ENCODE results near the gene NAAA.
A peak's percentile ranks its signal among the peaks of the same experiment; 100 is the strongest.
"Not testable (repeated sequence)": the region's sequence is repeated elsewhere in the genome, so short reads cannot be mapped to it uniquely, and the experiment has no call there.

The NAAA gene

DNA sequence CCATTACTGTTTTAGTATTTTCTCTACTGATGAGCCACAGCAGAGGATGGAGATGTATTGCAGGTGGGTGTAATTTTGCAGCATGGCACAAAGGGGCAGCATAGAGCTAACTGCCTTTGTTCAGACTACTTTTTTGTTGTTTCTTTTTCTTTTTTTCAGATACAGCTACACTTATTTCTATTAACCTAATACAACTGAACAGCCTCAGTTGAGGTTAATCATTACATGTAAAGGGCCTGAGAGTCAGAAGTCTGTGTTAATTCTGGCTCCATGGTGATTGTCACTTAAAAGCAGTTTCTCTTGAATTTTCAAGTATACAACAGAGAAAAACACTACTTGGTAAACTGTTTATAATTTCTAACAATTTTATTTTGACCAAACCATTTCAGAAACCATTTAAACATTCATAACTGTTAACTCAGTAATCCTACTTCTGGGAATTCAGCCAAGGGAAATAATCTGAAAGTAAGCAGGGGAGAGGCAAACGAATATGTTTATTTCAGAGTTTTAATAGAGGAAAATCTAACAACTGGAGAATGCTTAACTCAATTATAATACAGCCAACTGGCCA lies 24.6 kb downstream of the NAAA start:
- peak; percentile 23 for DNase-seq

DNA sequence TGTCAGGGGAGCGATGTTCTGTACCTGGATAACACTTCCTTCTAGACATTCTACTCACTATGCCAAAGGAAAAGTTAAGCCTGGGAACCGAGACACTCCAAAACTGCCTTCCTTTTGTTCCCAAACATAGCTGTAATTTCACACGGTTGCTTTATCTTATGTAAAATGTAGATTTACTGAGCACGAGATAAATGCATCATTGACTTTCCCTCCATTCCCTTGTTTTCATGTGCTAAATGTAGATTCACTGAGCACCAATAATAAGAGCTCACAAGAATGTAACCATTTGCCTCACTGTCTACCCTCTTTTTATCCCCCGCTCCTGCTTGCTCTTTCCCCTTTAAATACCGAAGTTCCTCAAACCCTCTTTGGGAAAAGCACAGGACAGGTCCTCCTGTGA lies 27.8 kb downstream of the NAAA start:
- DNase-seq = no peak

DNA sequence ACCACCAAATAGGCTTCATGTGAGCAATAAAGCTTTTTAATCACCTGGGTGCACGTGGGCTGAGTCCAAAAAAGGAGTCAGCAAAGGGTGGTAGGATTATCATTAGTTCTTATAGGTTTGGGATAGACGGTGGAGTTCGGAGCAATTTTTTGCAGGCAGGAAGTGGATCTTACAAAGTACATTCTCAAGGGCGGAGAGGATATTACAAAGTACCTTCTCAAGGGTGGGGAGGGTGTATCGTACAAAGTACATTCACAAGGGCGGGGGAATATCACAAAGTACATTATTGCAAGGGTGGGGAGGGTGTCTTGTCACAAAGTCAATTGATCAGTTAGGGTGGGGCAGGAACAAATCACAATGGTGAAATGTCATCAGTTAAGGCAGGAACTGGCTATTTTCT lies 30.0 kb downstream of the NAAA start:
- DNase-seq = not testable (repeated sequence)

DNA sequence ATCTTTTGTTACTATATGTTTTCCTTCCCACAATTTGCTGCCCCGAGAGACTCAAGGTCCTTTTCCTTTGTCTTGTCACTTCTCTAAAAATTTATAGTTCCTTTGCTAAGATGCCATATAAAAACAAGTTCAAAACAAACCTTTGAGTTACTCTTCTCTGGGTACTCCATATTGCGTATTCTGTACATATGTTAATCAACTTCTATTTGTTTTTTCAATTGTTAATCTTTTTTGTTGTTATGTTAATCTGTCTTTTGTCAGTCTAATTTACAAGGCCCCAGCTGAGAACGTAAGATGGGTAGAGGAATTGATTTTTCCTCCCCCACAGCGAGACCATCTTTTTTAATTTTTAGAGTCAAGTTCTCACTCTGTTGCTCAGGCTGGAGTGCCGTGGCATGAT lies 31.4 kb downstream of the NAAA start:
- no peak for DNase-seq

DNA sequence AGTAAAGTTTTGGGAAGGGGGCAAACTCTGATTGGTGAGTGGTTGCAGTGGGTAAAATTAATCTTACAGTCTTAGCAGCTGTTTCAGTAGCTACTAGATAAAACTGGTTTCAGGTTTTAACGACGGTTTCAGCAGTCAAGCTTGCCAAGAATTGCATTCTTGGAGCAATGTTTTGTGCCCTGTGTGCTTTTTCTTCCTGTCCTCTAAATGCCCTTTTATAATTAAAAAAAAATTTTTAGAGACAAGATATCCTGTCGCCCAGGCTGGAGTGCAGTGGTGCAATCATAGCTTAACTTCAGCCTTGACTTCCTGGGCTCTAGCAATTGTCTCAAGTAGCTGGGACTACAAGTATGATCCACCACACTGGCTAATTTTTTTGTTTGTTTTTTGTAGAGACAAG lies 32.3 kb downstream of the NAAA start:
- no peak for DNase-seq

DNA sequence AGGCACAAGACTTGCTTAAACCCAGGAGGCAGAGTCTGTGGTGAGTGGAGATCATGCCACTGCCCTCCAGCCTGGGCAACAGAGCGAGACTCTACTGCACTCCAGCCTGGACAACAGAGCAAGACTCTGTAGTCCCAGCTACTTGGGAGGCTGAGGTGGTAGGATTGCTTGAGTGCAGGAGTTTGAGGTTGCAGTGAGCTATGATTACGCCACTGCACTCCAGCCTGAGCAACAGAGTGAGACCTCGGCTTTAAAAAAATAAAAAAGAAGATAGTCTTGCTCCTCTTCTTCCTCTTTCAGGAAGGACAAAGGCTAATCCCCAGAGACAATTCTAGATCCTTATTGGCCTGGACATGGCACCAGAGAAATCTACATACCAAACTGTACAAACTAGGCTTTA lies 32.8 kb downstream of the NAAA start:
- DNase-seq = no peak

DNA sequence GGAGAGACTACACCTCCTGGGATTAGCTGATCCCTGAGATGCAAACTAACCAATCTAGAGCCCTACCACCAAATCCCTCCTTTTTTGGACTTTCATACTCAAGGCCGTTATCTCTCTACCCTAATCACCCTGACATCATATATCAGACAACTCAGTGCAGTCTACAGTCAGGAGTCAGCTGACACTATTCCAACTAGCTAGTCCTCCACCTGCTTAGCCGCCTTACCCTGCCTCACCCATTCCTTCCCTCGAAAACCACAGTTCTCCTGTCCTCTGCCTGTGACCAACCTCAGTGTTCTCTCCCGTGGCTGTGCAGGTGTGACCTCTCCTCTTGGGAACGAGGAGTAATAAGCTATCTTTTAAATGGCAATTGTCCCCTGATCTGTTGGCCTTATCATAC lies 36.7 kb downstream of the NAAA start:
- no peak for DNase-seq

DNA sequence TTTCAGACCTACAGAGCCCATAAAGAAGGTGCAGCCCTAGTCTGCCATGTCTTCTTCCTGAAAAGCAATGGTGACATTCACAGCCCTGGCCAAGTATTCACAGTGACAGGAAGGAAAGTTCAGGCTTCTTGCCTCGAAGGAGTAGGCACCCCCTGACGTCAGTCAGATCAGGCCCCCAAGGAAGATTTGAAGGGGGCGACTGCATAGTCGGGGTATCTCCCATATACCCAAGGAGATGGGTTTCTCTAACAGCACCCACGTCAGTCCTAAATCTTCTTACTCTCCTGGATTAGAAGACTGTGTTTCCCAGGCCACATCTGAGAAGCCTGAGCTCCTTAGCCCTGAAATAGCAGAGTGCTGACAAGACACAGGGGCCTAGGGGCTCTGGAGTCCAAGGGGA lies 38.5 kb downstream of the NAAA start, which contains the start of gene PPEF2:
PPEF2 (minus strand) TSS at position 101 of the 400 bp plus-strand sequence. CDS start 6,127 bp downstream, outside the sequence.
- no peak for DNase-seq

DNA sequence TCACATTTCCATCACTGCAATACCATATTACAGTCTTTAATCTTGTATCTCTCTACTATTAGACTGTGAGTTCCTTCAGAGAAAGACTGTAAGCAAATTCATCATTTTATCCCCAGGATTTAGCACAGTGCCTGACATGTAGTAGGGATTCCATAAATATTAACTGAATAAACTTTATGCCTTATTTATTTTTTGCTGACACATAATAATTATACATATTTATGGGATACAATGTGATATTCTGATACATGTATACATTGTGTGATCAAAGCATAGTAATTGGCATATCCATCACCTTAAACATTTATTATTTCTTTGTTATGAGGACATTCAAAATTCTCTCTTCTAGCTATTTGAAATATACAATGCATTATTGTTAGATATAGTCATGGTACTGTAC lies 42.3 kb downstream of the NAAA start:
- DNase-seq = no peak

DNA sequence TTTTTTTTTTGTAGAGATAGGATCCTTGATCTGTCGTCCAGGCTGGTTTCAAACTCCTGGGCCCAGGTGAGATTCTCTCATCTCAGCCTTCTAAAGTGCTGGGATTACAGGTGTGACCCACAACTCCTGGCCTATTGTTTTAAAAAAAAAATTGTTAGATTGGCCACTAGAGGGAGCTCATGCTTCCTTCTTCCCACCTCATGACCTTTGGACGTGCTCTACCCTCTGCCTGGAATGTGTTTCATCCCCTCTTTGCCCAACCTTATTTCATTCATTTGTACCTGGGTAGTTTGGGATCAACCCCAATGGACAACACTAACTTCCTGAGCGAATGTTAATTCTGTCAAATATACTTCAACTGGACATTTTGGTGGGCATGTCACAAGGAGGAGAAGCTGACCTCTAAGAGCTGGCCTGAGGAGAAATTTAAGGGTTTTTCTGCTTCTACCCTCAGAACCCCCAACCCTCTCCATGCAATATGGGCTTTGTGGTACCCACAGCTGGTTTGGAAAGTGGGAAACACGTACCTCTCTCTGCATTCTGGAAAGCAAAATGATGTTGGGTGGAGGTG lies 45.0 kb downstream of the NAAA start:
- peak; percentile 12 for DNase-seq

DNA sequence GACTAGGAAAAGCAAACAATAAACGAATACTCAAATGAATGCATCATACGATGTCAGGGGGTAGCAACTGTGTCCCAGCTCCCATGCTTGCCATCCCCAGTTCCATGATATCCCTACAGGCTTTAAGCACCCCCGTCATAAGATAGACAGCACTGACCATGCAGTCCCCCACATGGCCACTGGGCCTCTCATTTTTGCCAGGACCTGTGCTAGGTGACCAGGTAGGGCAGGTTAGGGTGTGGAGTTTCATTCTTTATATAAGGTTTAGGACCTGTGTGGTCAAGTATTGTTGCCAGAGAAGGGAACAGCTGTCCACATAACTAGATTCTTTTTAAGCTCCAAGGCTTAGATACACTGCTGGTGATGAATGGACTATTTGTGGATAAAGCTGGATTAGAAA lies 48.3 kb downstream of the NAAA start:
- no peak for DNase-seq

DNA sequence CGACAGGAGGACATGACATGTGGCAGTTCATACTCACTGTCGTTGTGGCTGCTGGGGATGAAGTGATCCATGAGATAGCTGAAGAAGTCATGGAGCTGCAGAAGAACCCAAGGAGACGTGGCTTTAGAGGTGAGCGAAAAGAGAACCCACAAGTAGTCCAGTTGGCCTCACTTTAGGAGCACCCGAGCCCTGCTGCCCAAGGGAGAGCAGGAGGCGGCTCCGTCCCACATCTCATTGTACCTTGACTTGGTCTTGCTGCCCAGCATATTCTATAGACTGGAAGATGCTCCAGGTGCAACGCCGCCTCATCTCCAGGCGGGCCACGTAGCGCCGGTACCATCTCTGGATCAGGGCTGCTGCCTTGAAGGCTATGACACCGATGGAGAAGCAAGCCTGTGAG lies 49.2 kb downstream of the NAAA start:
- no peak for DNase-seq

DNA sequence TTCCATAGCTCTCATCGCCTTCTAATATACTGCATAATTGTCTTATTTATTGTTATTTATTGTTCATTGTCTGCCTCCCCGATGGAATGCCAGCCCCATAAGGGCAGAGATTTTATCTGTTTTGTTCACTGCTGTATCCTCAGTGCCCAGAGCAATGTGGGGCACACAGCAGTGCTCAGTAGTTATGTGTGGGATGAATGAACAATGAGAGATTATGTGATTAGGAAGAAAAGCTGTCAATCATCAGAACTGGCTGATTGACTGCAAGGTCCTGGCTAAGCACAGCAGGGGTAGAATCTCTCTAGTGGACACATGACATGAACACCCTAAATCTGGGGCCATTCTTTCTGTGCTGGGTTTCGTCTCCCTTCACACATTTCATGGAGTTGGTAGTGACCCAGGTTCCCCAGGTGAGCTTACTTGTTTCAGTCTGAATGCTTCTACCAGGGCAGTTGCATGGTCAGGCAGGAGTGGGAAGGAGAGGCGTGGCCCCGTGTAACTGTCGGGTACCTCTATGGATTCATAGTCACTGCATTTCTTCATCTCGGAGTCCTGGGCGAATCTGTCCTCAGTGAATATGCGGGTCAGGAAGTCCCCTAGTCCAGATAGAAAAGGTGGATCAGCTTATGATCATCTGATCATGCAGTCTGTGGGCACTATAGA lies 51.1 kb downstream of the NAAA start:
- DNase-seq = no peak

DNA sequence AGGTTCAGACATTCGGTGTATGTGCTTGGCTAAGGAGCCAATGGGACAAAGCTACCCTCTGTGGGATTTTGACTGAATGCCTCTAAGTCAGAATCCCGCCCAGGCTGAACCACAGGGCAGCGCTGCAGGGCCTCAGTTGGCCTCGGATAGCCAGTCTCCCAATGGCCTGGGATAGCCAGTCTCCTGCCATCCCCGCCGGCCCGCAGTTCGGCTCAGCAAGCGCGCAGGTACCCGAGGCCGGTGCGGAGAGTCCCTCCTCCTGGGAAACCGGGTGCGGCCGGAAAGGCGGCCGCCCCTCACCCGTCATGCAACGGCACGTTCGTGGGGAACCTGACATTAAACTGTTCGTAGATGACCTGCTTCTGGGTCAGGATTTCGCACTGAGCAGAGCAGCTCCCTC lies 54.7 kb downstream of the NAAA start:
- no peak for DNase-seq

DNA sequence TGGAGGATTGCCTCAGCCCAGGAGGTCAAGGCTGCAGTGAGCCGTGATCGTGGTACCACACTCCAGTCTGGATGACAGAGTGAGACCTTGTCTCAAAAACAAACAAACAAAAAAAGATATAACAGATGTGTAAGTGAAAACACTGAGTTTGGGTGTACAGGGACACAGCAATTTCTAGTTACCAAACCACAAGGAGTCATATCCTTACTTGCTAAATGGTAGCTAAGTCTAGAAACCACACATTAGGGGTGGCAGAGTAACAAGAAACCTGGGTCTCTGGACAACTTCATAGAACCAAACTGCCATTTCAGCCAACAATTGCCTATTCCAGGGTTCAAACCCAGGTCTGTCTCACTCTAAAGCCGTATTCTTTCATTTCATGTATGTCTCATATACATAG lies 59.3 kb downstream of the NAAA start:
- DNase-seq = no peak

DNA sequence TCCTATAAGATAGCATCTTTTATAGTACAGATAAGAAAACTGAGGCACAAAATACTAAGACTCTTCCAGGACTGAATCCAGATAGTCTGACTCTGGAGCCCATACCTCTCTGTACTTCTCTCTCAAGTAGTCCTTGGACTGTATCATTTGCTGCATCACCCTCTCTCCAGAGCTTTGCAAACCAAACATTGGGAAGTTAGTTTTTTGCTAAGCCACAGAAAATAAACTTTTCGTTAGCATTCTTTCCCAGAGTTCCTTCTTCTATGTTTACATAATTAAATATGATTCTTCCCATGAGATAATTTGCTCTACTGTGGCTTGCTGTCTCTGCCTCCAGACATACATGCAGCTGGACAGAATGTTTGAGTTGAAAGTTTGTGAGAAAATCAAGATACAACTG lies 60.5 kb downstream of the NAAA start:
- DNase-seq = no peak

DNA sequence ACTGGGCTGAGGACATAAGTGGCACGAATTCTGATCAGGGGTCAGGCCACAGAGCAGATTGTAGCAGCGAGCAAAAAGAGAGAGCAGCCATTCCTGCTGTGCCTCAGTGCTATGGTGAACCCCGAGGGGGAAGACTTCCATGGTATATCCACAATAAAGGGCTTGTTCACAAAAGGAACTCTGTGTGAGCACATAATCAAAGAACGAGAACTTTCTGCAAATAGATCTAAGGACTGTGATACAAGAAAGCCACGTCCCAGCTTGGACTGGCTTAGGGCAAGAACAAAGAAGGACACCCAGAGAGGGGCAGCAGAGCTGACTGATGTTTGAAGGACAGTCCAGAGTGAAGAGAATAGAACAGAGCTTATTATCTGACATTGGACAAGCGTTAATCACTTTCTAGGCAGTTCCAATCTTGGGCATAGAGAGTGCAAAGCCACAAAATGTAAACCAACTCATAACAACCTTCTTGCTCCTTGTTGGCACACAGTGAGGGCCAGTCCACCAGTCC lies 62.5 kb downstream of the NAAA start:
- no peak for DNase-seq

DNA sequence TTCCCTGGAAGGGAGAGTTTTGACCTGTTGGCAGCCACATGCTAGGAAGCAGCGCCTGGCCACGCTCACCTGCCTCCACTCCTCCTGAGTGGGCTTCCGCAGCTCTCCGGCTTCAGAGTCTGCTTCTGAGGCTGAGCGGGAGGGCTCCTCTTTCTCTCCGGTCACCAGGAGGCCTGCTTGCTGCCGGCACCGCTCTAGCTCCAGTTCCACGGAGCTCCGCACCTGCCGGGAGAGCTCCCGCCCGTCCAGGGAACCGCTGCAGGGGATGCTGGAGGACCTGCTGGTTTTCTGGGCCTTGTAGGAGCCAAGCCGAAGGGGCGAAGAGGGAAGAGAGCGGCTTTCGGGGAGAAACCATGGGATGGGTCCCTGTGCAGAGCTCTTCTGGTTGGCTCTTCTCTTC lies 64.6 kb downstream of the NAAA start:
- no peak for DNase-seq

DNA sequence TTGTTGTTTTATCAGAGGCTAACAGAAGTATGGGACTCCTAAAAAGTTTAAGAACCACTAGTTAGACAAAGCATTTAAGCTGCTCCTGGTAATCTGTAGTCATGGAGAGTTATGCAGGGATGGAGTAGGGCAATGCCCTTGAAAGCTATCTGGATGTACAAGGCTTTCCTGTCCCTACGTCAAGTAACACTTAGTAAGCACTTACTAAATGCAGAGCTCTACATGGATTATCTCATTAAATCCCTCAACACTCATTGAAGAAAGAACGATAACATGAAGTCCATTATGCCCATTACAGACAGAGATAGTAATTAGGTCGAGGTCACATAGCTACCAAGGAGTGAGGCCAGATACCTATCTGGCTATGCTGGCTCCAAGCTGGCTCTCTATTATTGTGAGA lies 71.7 kb downstream of the NAAA start:
- DNase-seq = no peak

DNA sequence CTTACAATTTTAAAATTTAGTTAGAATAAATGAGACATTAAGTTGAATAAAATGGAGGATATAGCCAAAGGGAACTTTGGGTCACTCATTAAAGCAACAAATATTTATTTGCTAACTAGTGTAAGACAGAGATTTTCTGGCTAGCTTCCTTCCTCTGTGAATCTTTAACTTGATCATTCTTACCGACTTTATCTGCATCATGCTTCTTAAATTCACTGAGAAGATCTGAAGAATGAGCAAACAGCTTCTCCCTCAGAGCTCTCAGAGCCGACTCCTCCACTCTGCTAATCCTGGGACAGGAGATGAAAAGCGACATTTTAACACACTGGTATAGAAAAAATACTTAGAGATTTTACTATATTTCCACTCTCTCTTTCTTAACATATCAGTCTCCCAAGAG lies 73.7 kb downstream of the NAAA start:
- no peak for DNase-seq
